K562 (cell line): ENCODE results near the gene BAIAP2L2. TPM values are rescaled to one million over a fixed set of nuclear protein-coding genes. Genes with fewer than 3 reads are reported as not detected.

ENCODE experiments used
- ATAC-seq: fragments of 200-7000 bp; cut with Tn5 transposase; 3 replicates; pipeline ENCODE4 v1.9.1; 2020; ENCODE audit warnings: moderate library complexity
- BruUV-seq: library from RNA; stranded (reverse); fragments of 400-500 nt; replicated peaks from 2 replicates; lab custom pipeline; 2021; lab: Mats Ljungman, UMichigan
- CTCF ChIA-PET: fragments of 300-600 bp; formaldehyde crosslinking; extraction: SDS; loops from one replicate; lab custom pipeline; 2021; ENCODE audit warnings: low intra/inter-chr PET ratio; lab: Yijun Ruan, JAX
- POLR2A ChIA-PET: fragments of 300-600, 350-650 bp; sonication (Branson Sonifier 250); formaldehyde crosslinking; extraction: SDS; loops from one replicate; lab custom pipeline; 2021; ENCODE audit warnings: antibody characterized with exemption, inconsistent platforms; lab: Yijun Ruan, JAX
- DNase-seq, 4 experiments: peaks; one replicate each; pipeline versions ENCODE4 v3.0.0 to v3.0.0-alpha.2; 2011 to 2018; ENCODE audit warnings: low spot score in 3 of 4, mixed read lengths in 3 of 4; ENCODE audit errors: extremely low read depth in 1 of 4
- FAIRE-seq: peaks from 2 replicates; lab custom pipeline; 2011; peaks lifted over from hg19 to GRCh38; lab: Jason Lieb, UNC
- H2AFZ ChIP-seq: 2 replicates; pipeline ENCODE4 v1.6.0; 2011; ENCODE audit warnings: low read depth, low read length, control low read depth, inconsistent platforms
- H3K27ac ChIP-seq: fragments of 200-600 bp; 3 replicates; pipeline ENCODE4 v1.8.0; 2011; ENCODE audit warnings: low read depth, mild to moderate bottlenecking, control low read depth, inconsistent platforms, low read length, moderate library complexity, mixed read lengths; ENCODE audit errors: extremely low read depth
- H3K27me3 ChIP-seq, 2 experiments: fragments of 300-600 bp in 1 of 2; 2 replicates in 1 of 2; 3 replicates in 1 of 2; pipeline versions ENCODE4 v1.6.0 to v1.8.0; 2011; ENCODE audit warnings: inconsistent platforms in 2 of 2, low read length in 2 of 2, mild to moderate bottlenecking in 1 of 2, mixed read lengths in 1 of 2, moderate library complexity in 1 of 2; ENCODE audit not compliant: control insufficient read depth in 2 of 2, insufficient read depth in 2 of 2
- H3K36me3 ChIP-seq: fragments of 300-600 bp; 3 replicates; pipeline ENCODE4 v1.8.0; 2011; ENCODE audit warnings: mild to moderate bottlenecking, low read length, inconsistent platforms; ENCODE audit not compliant: control insufficient read depth, insufficient read depth
- H3K4me1 ChIP-seq, 2 experiments: fragments of 200-600 bp in 1 of 2; replicated peaks in 1 of 2; 2 replicates in 1 of 2; 3 replicates in 1 of 2; pipeline versions ENCODE4 v1.5.1 to v1.8.0; 2011; ENCODE audit warnings: inconsistent platforms in 2 of 2, low read length in 2 of 2, mild to moderate bottlenecking in 1 of 2, mixed read lengths in 1 of 2, moderate library complexity in 1 of 2; ENCODE audit not compliant: control insufficient read depth in 2 of 2, insufficient read depth in 2 of 2
- H3K4me2 ChIP-seq: 2 replicates; pipeline ENCODE4 v1.6.1; 2011; ENCODE audit warnings: low read length, control low read depth, inconsistent platforms, mixed read lengths; ENCODE audit not compliant: insufficient read depth
- H3K4me3 ChIP-seq: fragments of 200-600 bp; sonication (generic), shearing (Covaris generic); 2 replicates; pipeline ENCODE4 v1.5.1; 2016; ENCODE audit warnings: control low read depth, inconsistent platforms
- H3K79me2 ChIP-seq: fragments of 200-600 bp; 3 replicates; pipeline ENCODE4 v1.8.0; 2011; ENCODE audit warnings: low read length, inconsistent platforms; ENCODE audit not compliant: control insufficient read depth, insufficient read depth
- H3K9ac ChIP-seq, 2 experiments: 2 replicates each; pipeline versions ENCODE4 v1.6.0 to v1.6.1; 2011; ENCODE audit warnings: low read depth in 2 of 2, low read length in 2 of 2, control low read depth in 1 of 2, inconsistent platforms in 1 of 2, mild to moderate bottlenecking in 1 of 2, mixed read lengths in 1 of 2; ENCODE audit not compliant: insufficient read depth in 1 of 2
- H3K9me1 ChIP-seq: one replicate; pipeline ENCODE4 v1.6.0; 2011; ENCODE audit warnings: inconsistent platforms, mild to moderate bottlenecking, low read length, moderate library complexity; ENCODE audit not compliant: control insufficient read depth, insufficient read depth
- H3K9me3 ChIP-seq: replicated peaks from 2 replicates; pipeline ENCODE4 v1.5.1; 2011; ENCODE audit warnings: low read depth, low read length, inconsistent platforms; ENCODE audit not compliant: control insufficient read depth, insufficient read depth
- H4K20me1 ChIP-seq: replicated peaks from 2 replicates; pipeline ENCODE4 v1.6.1; 2011; ENCODE audit warnings: low read length, inconsistent platforms, mixed read lengths; ENCODE audit not compliant: control insufficient read depth, insufficient read depth
- HNRNPLL ChIP-seq: fragments of 200-400 bp; formaldehyde crosslinking; IDR thresholded peaks from 2 replicates; pipeline ENCODE4 v1.6.1; 2017; ENCODE audit warnings: low read length, low read depth, mild to moderate bottlenecking; ENCODE audit not compliant: poor library complexity, severe bottlenecking
- KLF16 ChIP-seq: IDR thresholded peaks from 2 replicates; pipeline ENCODE4 v1.6.1; 2016; ENCODE audit warnings: antibody characterized with exemption
- MEF2D ChIP-seq: conservative IDR thresholded peaks from 2 replicates; pipeline ENCODE4 v1.6.1; 2016; ENCODE audit warnings: low read depth, missing genetic modification characterization, missing compliant biosample characterization
- PHF20 ChIP-seq: fragments of 450-650 bp; IDR thresholded peaks from 2 replicates; pipeline ENCODE4 v1.6.1; 2018; ENCODE audit not compliant: partially characterized antibody
- RBM22 ChIP-seq: fragments of 200-400 bp; formaldehyde crosslinking; IDR thresholded peaks from 2 replicates; pipeline ENCODE4 v1.6.1; 2018; ENCODE audit warnings: low read length, low read depth; ENCODE audit not compliant: poor library complexity, severe bottlenecking
- TEAD2 ChIP-seq: fragments of 450-650 bp; IDR thresholded peaks from 2 replicates; pipeline ENCODE4 v1.6.1; 2016; ENCODE audit warnings: missing genetic modification characterization, control low read depth, missing compliant biosample characterization
- WGBS: fragments of 100-300 bp; shearing (Covaris generic); methylation state at CpG from one replicate; pipeline ENCODE4 v1.1.6; 2016; ENCODE audit warnings: low coverage, mixed read lengths; ENCODE audit not compliant: insufficient coverage; ENCODE audit errors: missing lambda C conversion rate; 5-methylcytosine and 5-hydroxymethylcytosine counted together
- in situ Hi-C: fragments of 300-500 bp; cut with MboI; formaldehyde crosslinking; loops from 4 replicates; pipeline ENCODE4 v1.15.0; 2018; ENCODE audit warnings: inconsistent platforms, mixed read lengths
- intact Hi-C: fragments of 100-400 bp; cut with micrococcal nuclease; formaldehyde crosslinking; loops from 2 replicates; pipeline ENCODE4 v1.14.2; 2022
- polyA plus RNA-seq, 8 experiments: library from polyadenylated mRNA; depleted of rRNA in 4 of 8; stranded (reverse) in 5 of 8; unstranded in 3 of 8; fragments of >200 nt; fragmentation: Nextera tagmentation in 2 of 8; fragmentation: Illumina TruSeq in 1 of 8; extraction: Ambion mirVana in 2 of 8; extraction: Trizol in 1 of 8; gene quantifications; 2 replicates each; pipeline versions ENCODE4 v1.2.1 to v1.2.3, GENCODE V29; 2011 to 2014; ENCODE audit warnings: inconsistent platforms in 1 of 8, missing spikeins in 1 of 8
- total RNA-seq, 7 experiments: library from RNA; depleted of rRNA in 6 of 7; stranded (reverse); fragments of >200 nt in 6 of 7; fragmentation: Illumina TruSeq in 2 of 7; extraction: Trizol in 2 of 7; gene quantifications; 2 replicates each; pipeline versions ENCODE4 v1.2.1 to v1.2.3, GENCODE V29; 2011 to 2021; ENCODE audit warnings: low replicate concordance in 1 of 7
- TF ChIP-seq, protein P1 (sequence below): fragments of 450-650 bp; formaldehyde crosslinking; IDR thresholded peaks from 2 replicates; pipeline ENCODE4 v1.4.0; 2020; ENCODE audit warnings: mild to moderate bottlenecking, moderate library complexity
- TF ChIP-seq, protein P2 (sequence below): fragments of 450-650 bp; IDR thresholded peaks from 2 replicates; pipeline ENCODE4 v1.6.1; 2018; ENCODE audit not compliant: partially characterized antibody

Gene BAIAP2L2
- total and polyA plus RNA-seq, 9 of the 15 experiments (the other 6 are each of a cell fraction or from before 2014, with no cell fraction given), result 0.04 to 0.22 (median 0.07) TPM; not detected in 4

DNA sequence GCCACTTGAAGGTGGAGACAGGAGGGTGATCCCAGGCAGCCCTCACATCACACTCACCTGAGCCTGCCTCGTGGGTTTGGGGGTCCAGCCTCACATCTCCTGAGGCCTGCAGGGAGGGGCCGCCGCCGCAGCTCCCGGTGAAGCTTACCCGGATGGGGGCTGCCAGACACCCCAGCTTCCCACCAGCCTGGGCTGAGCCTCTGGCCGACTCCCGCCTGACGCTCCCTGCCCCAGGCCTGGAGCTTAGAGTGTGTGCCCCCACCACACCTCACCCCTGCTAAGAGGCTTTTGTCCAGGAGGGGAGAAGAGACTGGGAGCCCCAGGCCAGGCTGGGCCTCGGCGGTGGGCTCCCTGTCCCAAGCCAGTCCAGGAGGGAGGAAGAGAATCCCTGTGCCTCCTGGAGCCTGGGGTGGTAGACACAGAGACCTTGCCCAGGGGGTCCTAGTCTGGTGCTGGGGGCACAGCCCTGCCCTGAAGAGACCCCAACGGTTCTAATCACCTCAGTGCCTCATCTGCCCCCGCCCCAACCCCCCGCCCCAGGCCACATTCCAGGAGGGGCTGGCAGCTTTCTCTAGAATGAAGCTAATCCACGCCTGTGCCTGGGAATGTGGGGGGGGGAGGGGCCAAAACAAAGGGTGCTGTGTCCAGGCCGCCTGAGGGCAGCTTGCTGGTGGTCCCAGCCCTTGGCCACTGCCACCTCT is 26.4 kb downstream of the BAIAP2L2 start, which contains the start of gene SLC16A8:
SLC16A8 (minus strand) TSS at position 254 of the 701 bp plus-strand sequence. CDS start 1,311 bp downstream, outside the sequence.
- TF ChIP-seq PHF20 (no peak), HNRNPLL (no peak), TEAD2 (tag) (no peak), MEF2D (tag) (no peak), RBM22 (no peak), KLF16 (no peak)
- TF ChIP-seq, protein P1, sequence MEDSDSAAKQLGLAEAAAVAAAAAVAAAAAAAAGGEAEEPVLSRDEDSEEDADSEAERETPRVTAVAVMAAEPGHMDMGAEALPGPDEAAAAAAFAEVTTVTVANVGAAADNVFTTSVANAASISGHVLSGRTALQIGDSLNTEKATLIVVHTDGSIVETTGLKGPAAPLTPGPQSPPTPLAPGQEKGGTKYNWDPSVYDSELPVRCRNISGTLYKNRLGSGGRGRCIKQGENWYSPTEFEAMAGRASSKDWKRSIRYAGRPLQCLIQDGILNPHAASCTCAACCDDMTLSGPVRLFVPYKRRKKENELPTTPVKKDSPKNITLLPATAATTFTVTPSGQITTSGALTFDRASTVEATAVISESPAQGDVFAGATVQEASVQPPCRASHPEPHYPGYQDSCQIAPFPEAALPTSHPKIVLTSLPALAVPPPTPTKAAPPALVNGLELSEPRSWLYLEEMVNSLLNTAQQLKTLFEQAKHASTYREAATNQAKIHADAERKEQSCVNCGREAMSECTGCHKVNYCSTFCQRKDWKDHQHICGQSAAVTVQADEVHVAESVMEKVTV, result no peak
- TF ChIP-seq, protein P2, sequence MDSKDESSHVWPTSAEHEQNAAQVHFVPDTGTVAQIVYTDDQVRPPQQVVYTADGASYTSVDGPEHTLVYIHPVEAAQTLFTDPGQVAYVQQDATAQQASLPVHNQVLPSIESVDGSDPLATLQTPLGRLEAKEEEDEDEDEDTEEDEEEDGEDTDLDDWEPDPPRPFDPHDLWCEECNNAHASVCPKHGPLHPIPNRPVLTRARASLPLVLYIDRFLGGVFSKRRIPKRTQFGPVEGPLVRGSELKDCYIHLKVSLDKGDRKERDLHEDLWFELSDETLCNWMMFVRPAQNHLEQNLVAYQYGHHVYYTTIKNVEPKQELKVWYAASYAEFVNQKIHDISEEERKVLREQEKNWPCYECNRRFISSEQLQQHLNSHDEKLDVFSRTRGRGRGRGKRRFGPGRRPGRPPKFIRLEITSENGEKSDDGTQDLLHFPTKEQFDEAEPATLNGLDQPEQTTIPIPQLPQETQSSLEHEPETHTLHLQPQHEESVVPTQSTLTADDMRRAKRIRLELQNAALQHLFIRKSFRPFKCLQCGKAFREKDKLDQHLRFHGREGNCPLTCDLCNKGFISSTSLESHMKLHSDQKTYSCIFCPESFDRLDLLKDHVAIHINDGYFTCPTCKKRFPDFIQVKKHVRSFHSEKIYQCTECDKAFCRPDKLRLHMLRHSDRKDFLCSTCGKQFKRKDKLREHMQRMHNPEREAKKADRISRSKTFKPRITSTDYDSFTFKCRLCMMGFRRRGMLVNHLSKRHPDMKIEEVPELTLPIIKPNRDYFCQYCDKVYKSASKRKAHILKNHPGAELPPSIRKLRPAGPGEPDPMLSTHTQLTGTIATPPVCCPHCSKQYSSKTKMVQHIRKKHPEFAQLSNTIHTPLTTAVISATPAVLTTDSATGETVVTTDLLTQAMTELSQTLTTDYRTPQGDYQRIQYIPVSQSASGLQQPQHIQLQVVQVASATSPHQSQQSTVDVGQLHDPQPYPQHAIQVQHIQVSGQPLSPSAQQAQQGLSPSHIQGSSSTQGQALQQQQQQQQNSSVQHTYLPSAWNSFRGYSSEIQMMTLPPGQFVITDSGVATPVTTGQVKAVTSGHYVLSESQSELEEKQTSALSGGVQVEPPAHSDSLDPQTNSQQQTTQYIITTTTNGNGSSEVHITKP, result no peak
- no peak within 1 kb of the TSS for H3K4me2 ChIP-seq

More for the DNA sequence above, 26.4 kb downstream of the BAIAP2L2 start, which contains the start of gene SLC16A8:
- Histone ChIP-seq H3K36me3 (no peaks in the 10 kb centered on the region), H3K4me1 (peaks cover 0 to 47% of the 10 kb centered on the region in 2 experiments; a peak in 2 of 5 replicates), H2AFZ (no peak within 1 kb of the TSS), H3K79me2 (no peaks in the 10 kb centered on the region), H3K9ac (peak within 1 kb of the TSS in 1 of 2 experiments; percentile 17; a peak in 1 of 4 replicates), H3K9me1 (no peaks in the 10 kb centered on the region), H3K9me3 (no peaks in the 10 kb centered on the region), H4K20me1 (no peaks in the 10 kb centered on the region), H3K27me3 (peaks cover 2 to 48% of the 10 kb centered on the region in 2 experiments; a peak in 2 of 5 replicates), H3K27ac (no peak within 1 kb of the TSS), H3K4me3 (no peak within 1 kb of the TSS)
- 0% methylated on average over 8 of the region's 16 CpGs for WGBS
- ChIA-PET POLR2A (no interaction called here), CTCF (no interaction called here)
- BruUV-seq, result no TSS peak
- no peak for DNase-seq
- in situ Hi-C loops (no loop called here), intact Hi-C loops (no loop called here)
- no peak for ATAC-seq
- no peak for FAIRE-seq
